Measurements from ENCODE around the gene VAMP4. TPM values are rescaled to one million over a fixed set of nuclear protein-coding genes. Genes with fewer than 3 reads are reported as not detected.

VAMP4 gene
- total RNA-seq, 4 donors from 2014 or later: 6.0 to 14.3 (median 9.4) TPM

GRCh38 chr1:171787686-171788480 is 46.0 kb upstream of the VAMP4 start:
- 94% methylated on average over 6 to 15 of the region's 15 CpGs for WGBS, 2 donors (ENCODE audit: low coverage in 1 of 2)
- no peak overlapping the region for H3K4me3 ChIP-seq
- in situ Hi-C loops (cut with MboI; ENCODE audit: low pct_ligation_motif_present in 1 of 4, low pct_unique_long_range_greater_than_20kb in 1 of 4, low sequenced_read_pairs in 3 of 4): loop anchor here in 1 of 4 donors (25.0 kb wide), 1 partner anchor 649 kb away; the partner anchor contains the start of gene PIGC
- DNase-seq: no peak
- H3K4me1 ChIP-seq: peaks cover 4 to 24% (median 13%) of the 10 kb centered on the region in 4 donors
- TF ChIP-seq POLR2A (IDR thresholded peaks at IDR 0.05) (no peak), CTCF (IDR thresholded peaks at IDR 0.05) (no peak), POLR2AphosphoS5 (IDR thresholded peaks at IDR 0.05) (no peak), EP300 (IDR thresholded peaks at IDR 0.05; ENCODE audit: low read depth) (no peak)
- H3K36me3 ChIP-seq: peaks cover 0 to 65% (median 31%) of the 10 kb centered on the region in 4 donors
- H3K9me3 ChIP-seq: no peaks in the 10 kb centered on the region
- intact Hi-C loops (cut with DNase I; ENCODE audit: low total_unique reads): loop anchor here (10.0 kb wide), 1 partner anchor 143 kb away; no protein-coding TSS in a partner anchor
- H3K27ac ChIP-seq: no peak overlapping the region
- H3K27me3 ChIP-seq: no peaks in the 10 kb centered on the region

GRCh38 chr1:171786534-171786933 is 44.7 kb upstream of the VAMP4 start:
- no peak for TF ChIP-seq CTCF (IDR thresholded peaks at IDR 0.05)
- no peak for TF ChIP-seq POLR2AphosphoS5 (IDR thresholded peaks at IDR 0.05)
- TF ChIP-seq EP300 (IDR thresholded peaks at IDR 0.05; ENCODE audit: low read depth): no peak
- no peak for TF ChIP-seq POLR2A (IDR thresholded peaks at IDR 0.05)
- Histone ChIP-seq H3K27me3 (no peaks in the 10 kb centered on the region), H3K9me3 (no peaks in the 10 kb centered on the region), H3K36me3 (peaks cover 0 to 58% (median 27%) of the 10 kb centered on the region in 4 donors), H3K27ac (no peak overlapping the region), H3K4me1 (peaks cover 9 to 34% (median 19%) of the 10 kb centered on the region in 4 donors), H3K4me3 (no peak overlapping the region)
- in situ Hi-C loops (cut with MboI; ENCODE audit: low pct_ligation_motif_present in 1 of 4, low pct_unique_long_range_greater_than_20kb in 1 of 4, low sequenced_read_pairs in 3 of 4): loop anchor here in 1 of 4 donors (25.0 kb wide), 1 partner anchor 651 kb away; the partner anchor contains the start of gene PIGC
- 86 to 98% methylated on average over 2 of the region's 2 CpGs for WGBS, 2 donors (ENCODE audit: low coverage in 1 of 2)
- intact Hi-C loops (cut with DNase I; ENCODE audit: low total_unique reads): loop anchor here (10.0 kb wide), 1 partner anchor 142 kb away; no protein-coding TSS in a partner anchor
- DNase-seq: no peak

- WGBS, 2 donors (ENCODE audit: low coverage in 1 of 2): 95% methylated on average over 8 of the region's 9 CpGs; no CpG with 5 or more reads in 1 of the 2 donors
- intact Hi-C loops (cut with DNase I; ENCODE audit: low total_unique reads): loop anchor here (10.0 kb wide), 1 partner anchor 141 kb away; no protein-coding TSS in a partner anchor
- Histone ChIP-seq H3K27ac (no peak overlapping the region), H3K36me3 (peaks cover 0 to 51% (median 24%) of the 10 kb centered on the region in 4 donors), H3K4me3 (no peak overlapping the region), H3K9me3 (no peaks in the 10 kb centered on the region), H3K27me3 (no peaks in the 10 kb centered on the region), H3K4me1 (peaks cover 9 to 34% (median 21%) of the 10 kb centered on the region in 4 donors)
- DNase-seq: no peak
- no peak for TF ChIP-seq POLR2AphosphoS5 (IDR thresholded peaks at IDR 0.05)
- in situ Hi-C loops (cut with MboI; ENCODE audit: low pct_ligation_motif_present in 1 of 4, low pct_unique_long_range_greater_than_20kb in 1 of 4, low sequenced_read_pairs in 3 of 4): loop anchor here in 1 of 4 donors (25.0 kb wide), 1 partner anchor 652 kb away; the partner anchor contains the start of gene PIGC
Observed at GRCh38 chr1:171785766-171786165, 43.9 kb upstream of the VAMP4 start.

- peaks cover 9 to 40% (median 22%) of the 10 kb centered on the region in 4 donors for H3K4me1 ChIP-seq
- in situ Hi-C loops (cut with MboI; ENCODE audit: low pct_ligation_motif_present in 1 of 4, low pct_unique_long_range_greater_than_20kb in 1 of 4, low sequenced_read_pairs in 3 of 4): loop anchor here in 1 of 4 donors (25.0 kb wide), 1 partner anchor 653 kb away; the partner anchor contains the start of gene PIGC
- no peak for TF ChIP-seq POLR2A (IDR thresholded peaks at IDR 0.05)
- no peak for DNase-seq
- intact Hi-C loops (cut with DNase I; ENCODE audit: low total_unique reads): loop anchor here (10.0 kb wide), 1 partner anchor 140 kb away; no protein-coding TSS in a partner anchor
- H3K4me3 ChIP-seq: no peak overlapping the region
- H3K27ac ChIP-seq: no peak overlapping the region
- H3K36me3 ChIP-seq: peaks cover 0 to 43% (median 19%) of the 10 kb centered on the region in 4 donors
- no peaks in the 10 kb centered on the region for H3K9me3 ChIP-seq
- no peaks in the 10 kb centered on the region for H3K27me3 ChIP-seq
Observed at GRCh38 chr1:171784784-171785183, 42.9 kb upstream of the VAMP4 start.

All from transverse colon (tissue), 4 donors.